Astrocyte (in vitro differentiated cells and primary cell): Measurements from ENCODE around the gene MYO5A. TPM values are rescaled to one million over a fixed set of nuclear protein-coding genes. Genes with fewer than 3 reads are reported as not detected.

Experiments
- DNase-seq: peaks from one replicate; pipeline ENCODE4 v3.0.0-alpha.2; 2010; ENCODE audit warnings: low read depth
- FAIRE-seq: peaks from 2 replicates; lab custom pipeline; 2011; peaks lifted over from hg19 to GRCh38; lab: Jason Lieb, UNC
- H2AFZ ChIP-seq: 2 replicates; pipeline ENCODE4 v1.6.0; 2012; ENCODE audit warnings: low read depth, low read length, inconsistent platforms
- H3K27ac ChIP-seq: 2 replicates; pipeline ENCODE4 v1.5.1; 2011; ENCODE audit warnings: low read depth, low read length, inconsistent platforms
- H3K27me3 ChIP-seq: 2 replicates; pipeline ENCODE4 v1.6.0; 2011; ENCODE audit warnings: low read length, inconsistent platforms; ENCODE audit not compliant: insufficient read depth
- H3K36me3 ChIP-seq: 2 replicates; pipeline ENCODE4 v1.5.1; 2011; ENCODE audit warnings: low read length, inconsistent platforms; ENCODE audit not compliant: insufficient read depth
- H3K4me1 ChIP-seq: 2 replicates; pipeline ENCODE4 v1.5.1; 2011; ENCODE audit warnings: low read length, inconsistent platforms; ENCODE audit not compliant: insufficient read depth
- H3K4me2 ChIP-seq: 2 replicates; pipeline ENCODE4 v1.6.0; 2012; ENCODE audit warnings: low read length, inconsistent platforms
- H3K4me3 ChIP-seq: 2 replicates; pipeline ENCODE4 v1.5.1; 2011; ENCODE audit warnings: low read depth, mild to moderate bottlenecking, low read length, inconsistent platforms; ENCODE audit not compliant: insufficient read depth
- H3K79me2 ChIP-seq: 2 replicates; pipeline ENCODE4 v1.6.0; 2012; ENCODE audit warnings: mild to moderate bottlenecking, low read length, inconsistent platforms; ENCODE audit not compliant: insufficient read depth
- H3K9ac ChIP-seq: 2 replicates; pipeline ENCODE4 v1.6.0; 2012; ENCODE audit warnings: mild to moderate bottlenecking, low read length, inconsistent platforms
- H3K9me3 ChIP-seq: 2 replicates; pipeline ENCODE4 v1.5.1; 2012; ENCODE audit warnings: low read depth, mild to moderate bottlenecking, low read length, inconsistent platforms; ENCODE audit not compliant: insufficient read depth
- H4K20me1 ChIP-seq: 2 replicates; pipeline ENCODE4 v1.6.0; 2012; ENCODE audit warnings: low read length, inconsistent platforms; ENCODE audit not compliant: insufficient read depth
- H3K27ac Mint-ChIP-seq: one replicate; pipeline ENCODE4 v1.8.0; 2021; ENCODE audit warnings: mild to moderate bottlenecking, mixed read lengths; ENCODE audit not compliant: unreplicated experiment
- H3K27me3 Mint-ChIP-seq: one replicate; pipeline ENCODE4 v1.8.0; 2021; ENCODE audit warnings: low read depth, mixed read lengths; ENCODE audit not compliant: unreplicated experiment
- H3K36me3 Mint-ChIP-seq: one replicate; pipeline ENCODE4 v1.8.0; 2021; ENCODE audit warnings: low read depth, mixed read lengths; ENCODE audit not compliant: unreplicated experiment
- H3K4me1 Mint-ChIP-seq: one replicate; pipeline ENCODE4 v1.8.0; 2021; ENCODE audit warnings: low read depth, mixed read lengths; ENCODE audit not compliant: unreplicated experiment
- H3K4me3 Mint-ChIP-seq: one replicate; pipeline ENCODE4 v1.8.0; 2021; ENCODE audit warnings: mild to moderate bottlenecking, moderate library complexity, mixed read lengths; ENCODE audit not compliant: unreplicated experiment
- H3K9me3 Mint-ChIP-seq: one replicate; pipeline ENCODE4 v1.8.0; 2021; ENCODE audit warnings: mild to moderate bottlenecking, mixed read lengths; ENCODE audit not compliant: unreplicated experiment
- CTCF ChIP-seq: IDR thresholded peaks from 2 replicates; pipeline ENCODE4 v1.5.1; 2011; ENCODE audit warnings: low read depth, mild to moderate bottlenecking, inconsistent platforms, low read length, moderate library complexity; ENCODE audit not compliant: insufficient read depth
- EZH2 ChIP-seq: IDR thresholded peaks from 2 replicates; pipeline ENCODE4 v1.6.1; 2012; ENCODE audit warnings: mild to moderate bottlenecking, low read length, inconsistent platforms; ENCODE audit not compliant: insufficient read depth
- total RNA-seq: library from RNA; stranded (reverse); gene quantifications from 2 replicates; pipeline ENCODE4 v1.2.1, GENCODE V29; 2021

Gene MYO5A
- total RNA-seq, 1 donor from 2014 or later = 47.6 TPM

- Histone ChIP-seq H3K27ac (no peak overlapping the region), H3K36me3 (peaks cover 5% of the 10 kb centered on the region), H2AFZ (no peak overlapping the region), H3K9ac (no peak overlapping the region), H3K9me3 (no peaks in the 10 kb centered on the region), H3K4me2 (no peak overlapping the region), H3K4me3 (no peak overlapping the region), H4K20me1 (no peaks in the 10 kb centered on the region), H3K79me2 (no peaks in the 10 kb centered on the region), H3K27me3 (no peaks in the 10 kb centered on the region), H3K4me1 (peaks cover 5% of the 10 kb centered on the region)
- H3K4me1 Mint-ChIP-seq = peaks cover 16% of the 10 kb centered on the region
- FAIRE-seq (no peak), DNase-seq (peak; percentile 23)
- peaks cover 4% of the 10 kb centered on the region for H3K36me3 Mint-ChIP-seq
- H3K9me3 Mint-ChIP-seq = no peaks in the 10 kb centered on the region
- no peak overlapping the region for H3K4me3 Mint-ChIP-seq
- no peak overlapping the region for H3K27ac Mint-ChIP-seq
- TF ChIP-seq CTCF (no peak), EZH2 (no peak)
- no peaks in the 10 kb centered on the region for H3K27me3 Mint-ChIP-seq
These were observed 198.7 kb downstream of the MYO5A start for GRCh38 chr15:52329987-52330386.

GRCh38 chr15:52329150-52329549, 199.5 kb downstream of the MYO5A start:
- TF ChIP-seq EZH2 (no peak), CTCF (no peak)
- Histone ChIP-seq H4K20me1 (no peaks in the 10 kb centered on the region), H3K27me3 (no peaks in the 10 kb centered on the region), H3K4me3 (no peak overlapping the region), H3K4me1 (peaks cover 5% of the 10 kb centered on the region), H3K4me2 (no peak overlapping the region), H3K9me3 (no peaks in the 10 kb centered on the region), H3K36me3 (peaks cover 5% of the 10 kb centered on the region), H2AFZ (no peak overlapping the region), H3K27ac (no peak overlapping the region), H3K79me2 (no peaks in the 10 kb centered on the region), H3K9ac (no peak overlapping the region)
- H3K27me3 Mint-ChIP-seq = no peaks in the 10 kb centered on the region
- H3K4me3 Mint-ChIP-seq = no peak overlapping the region
- peaks cover 10% of the 10 kb centered on the region for H3K4me1 Mint-ChIP-seq
- H3K9me3 Mint-ChIP-seq = no peaks in the 10 kb centered on the region
- DNase-seq (no peak), FAIRE-seq (no peak)
- H3K36me3 Mint-ChIP-seq = peaks cover 4% of the 10 kb centered on the region
- no peak overlapping the region for H3K27ac Mint-ChIP-seq

GRCh38 chr15:52328680-52329079, 200.0 kb downstream of the MYO5A start:
- FAIRE-seq (no peak), DNase-seq (no peak)
- no peak overlapping the region for H3K27ac Mint-ChIP-seq
- Histone ChIP-seq H3K79me2 (no peaks in the 10 kb centered on the region), H3K27me3 (no peaks in the 10 kb centered on the region), H4K20me1 (no peaks in the 10 kb centered on the region), H2AFZ (no peak overlapping the region), H3K4me2 (no peak overlapping the region), H3K9me3 (no peaks in the 10 kb centered on the region), H3K4me3 (no peak overlapping the region), H3K9ac (no peak overlapping the region), H3K36me3 (peaks cover 5% of the 10 kb centered on the region), H3K27ac (no peak overlapping the region), H3K4me1 (peaks cover 5% of the 10 kb centered on the region)
- no peaks in the 10 kb centered on the region for H3K9me3 Mint-ChIP-seq
- no peak for TF ChIP-seq EZH2
- TF ChIP-seq CTCF = no peak
- H3K4me3 Mint-ChIP-seq = no peak overlapping the region
- H3K36me3 Mint-ChIP-seq = peaks cover 4% of the 10 kb centered on the region
- no peaks in the 10 kb centered on the region for H3K27me3 Mint-ChIP-seq
- H3K4me1 Mint-ChIP-seq = peaks cover 10% of the 10 kb centered on the region
